Gastroesophageal sphincter (tissue), 4 donors: ENCODE data around the gene XRCC5. TPM values are rescaled to one million over a fixed set of nuclear protein-coding genes. Genes with fewer than 3 reads are reported as not detected.

Source experiments
- ATAC-seq: fragments of 150-250 bp; one replicate; pipeline ENCODE4 v1.9.1; 2016; ENCODE audit warnings: mild to moderate bottlenecking, moderate library complexity
- H3K27ac ChIP-seq, 4 donors: fragments of 200-600 bp; sonication (generic) in 3 of 4; 1 replicate in 3 of 4; 2 replicates in 1 of 4; pipeline ENCODE4 v1.5.1; 2016 to 2019
- H3K27me3 ChIP-seq: fragments of 200-600 bp; sonication (generic); one replicate; pipeline ENCODE4 v1.5.1; 2019
- H3K36me3 ChIP-seq, 2 donors: fragments of 200-600 bp; sonication (generic); one replicate each; pipeline ENCODE4 v1.5.1; 2019; ENCODE audit warnings: control low read depth in 1 of 2
- H3K4me1 ChIP-seq, 3 donors: fragments of 200-600 bp; sonication (generic); 1 replicate in 2 of 3; 2 replicates in 1 of 3; pipeline ENCODE4 v1.5.1; 2016 to 2019; ENCODE audit warnings: control low read depth in 2 of 3
- H3K4me3 ChIP-seq, 2 donors: fragments of 200-600 bp; sonication (generic); one replicate each; pipeline ENCODE4 v1.5.1; 2019; ENCODE audit warnings: mild to moderate bottlenecking in 1 of 2, moderate library complexity in 1 of 2
- H3K9me3 ChIP-seq, 3 donors: fragments of 200-600 bp; sonication (generic); one replicate each; pipeline ENCODE4 v1.5.1; 2017 to 2019; ENCODE audit warnings: control low read depth in 2 of 3
- EP300 ChIP-seq: sonication (generic); formaldehyde crosslinking; IDR thresholded peaks from one replicate; pipeline ENCODE4 v1.6.1; 2017; ENCODE audit warnings: antibody characterized with exemption, mild to moderate bottlenecking
- POLR2A ChIP-seq, 2 donors: fragments of 450-650 bp; IDR thresholded peaks; one replicate each; pipeline ENCODE4 v1.6.1; 2017; ENCODE audit warnings: antibody characterized with exemption in 2 of 2, mild to moderate bottlenecking in 2 of 2, moderate library complexity in 1 of 2
- POLR2AphosphoS5 ChIP-seq: sonication (generic); formaldehyde crosslinking; IDR thresholded peaks from one replicate; pipeline ENCODE4 v1.6.1; 2017; ENCODE audit warnings: antibody characterized with exemption
- WGBS, 2 donors: methylation state at CpG; one replicate each; pipeline ENCODE4 v1.1.5; 2018; ENCODE audit warnings: low coverage in 1 of 2; 5-methylcytosine and 5-hydroxymethylcytosine counted together
- total RNA-seq, 4 donors: library from RNA; depleted of rRNA; stranded (reverse); fragments of >200 nt; gene quantifications; one replicate each; pipeline ENCODE4 v1.1.0, GENCODE V29; 2016
- TF ChIP-seq, protein P1 (sequence below), 4 experiments: fragments of 200-600 bp in 2 of 4; fragments of 450-650 bp in 2 of 4; sonication (generic) in 1 of 4; IDR thresholded peaks; one replicate each; pipeline ENCODE4 v1.5.1; 2017 to 2019; ENCODE audit warnings: antibody characterized with exemption in 4 of 4, mild to moderate bottlenecking in 2 of 4, moderate library complexity in 2 of 4

Gene XRCC5
- total RNA-seq, 4 donors from 2014 or later, result 143 to 190 (median 187) TPM

GRCh38 chr2:216188956-216189355 is 79.8 kb downstream of the XRCC5 start:
- H3K27ac ChIP-seq, result no peak overlapping the region
- no peaks in the 10 kb centered on the region for H3K9me3 ChIP-seq
- 31 to 73% methylated on average over 2 of the region's 2 CpGs for WGBS, 2 donors
- H3K4me3 ChIP-seq, result no peak overlapping the region
- ATAC-seq, result no peak
- H3K27me3 ChIP-seq, result no peaks in the 10 kb centered on the region
- TF ChIP-seq, protein P1, sequence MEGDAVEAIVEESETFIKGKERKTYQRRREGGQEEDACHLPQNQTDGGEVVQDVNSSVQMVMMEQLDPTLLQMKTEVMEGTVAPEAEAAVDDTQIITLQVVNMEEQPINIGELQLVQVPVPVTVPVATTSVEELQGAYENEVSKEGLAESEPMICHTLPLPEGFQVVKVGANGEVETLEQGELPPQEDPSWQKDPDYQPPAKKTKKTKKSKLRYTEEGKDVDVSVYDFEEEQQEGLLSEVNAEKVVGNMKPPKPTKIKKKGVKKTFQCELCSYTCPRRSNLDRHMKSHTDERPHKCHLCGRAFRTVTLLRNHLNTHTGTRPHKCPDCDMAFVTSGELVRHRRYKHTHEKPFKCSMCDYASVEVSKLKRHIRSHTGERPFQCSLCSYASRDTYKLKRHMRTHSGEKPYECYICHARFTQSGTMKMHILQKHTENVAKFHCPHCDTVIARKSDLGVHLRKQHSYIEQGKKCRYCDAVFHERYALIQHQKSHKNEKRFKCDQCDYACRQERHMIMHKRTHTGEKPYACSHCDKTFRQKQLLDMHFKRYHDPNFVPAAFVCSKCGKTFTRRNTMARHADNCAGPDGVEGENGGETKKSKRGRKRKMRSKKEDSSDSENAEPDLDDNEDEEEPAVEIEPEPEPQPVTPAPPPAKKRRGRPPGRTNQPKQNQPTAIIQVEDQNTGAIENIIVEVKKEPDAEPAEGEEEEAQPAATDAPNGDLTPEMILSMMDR (IDR thresholded peaks at IDR 0.05), result no peak
- TF ChIP-seq EP300 (no peak), POLR2AphosphoS5 (no peak), POLR2A (IDR thresholded peaks at IDR 0.05) (no peak)
- peaks cover 0 to 27% (median 0%) of the 10 kb centered on the region in 3 donors for H3K4me1 ChIP-seq
- H3K36me3 ChIP-seq, result peaks cover 0 to 50% of the 10 kb centered on the region in 2 donors

- TF ChIP-seq, protein P1 (IDR thresholded peaks at IDR 0.05), result no peak
- TF ChIP-seq EP300 (no peak), POLR2AphosphoS5 (no peak), POLR2A (IDR thresholded peaks at IDR 0.05) (no peak)
- Histone ChIP-seq H3K27me3 (no peaks in the 10 kb centered on the region), H3K9me3 (no peaks in the 10 kb centered on the region), H3K27ac (no peak overlapping the region), H3K36me3 (peaks cover 0 to 52% of the 10 kb centered on the region in 2 donors), H3K4me3 (no peak overlapping the region), H3K4me1 (peaks cover 0 to 27% (median 0%) of the 10 kb centered on the region in 3 donors)
- WGBS, 2 donors, result 70 to 93% methylated on average over 2 of the region's 2 CpGs
- no peak for ATAC-seq
Measured at GRCh38 chr2:216189410-216189809, 80.3 kb downstream of the XRCC5 start.

DNA sequence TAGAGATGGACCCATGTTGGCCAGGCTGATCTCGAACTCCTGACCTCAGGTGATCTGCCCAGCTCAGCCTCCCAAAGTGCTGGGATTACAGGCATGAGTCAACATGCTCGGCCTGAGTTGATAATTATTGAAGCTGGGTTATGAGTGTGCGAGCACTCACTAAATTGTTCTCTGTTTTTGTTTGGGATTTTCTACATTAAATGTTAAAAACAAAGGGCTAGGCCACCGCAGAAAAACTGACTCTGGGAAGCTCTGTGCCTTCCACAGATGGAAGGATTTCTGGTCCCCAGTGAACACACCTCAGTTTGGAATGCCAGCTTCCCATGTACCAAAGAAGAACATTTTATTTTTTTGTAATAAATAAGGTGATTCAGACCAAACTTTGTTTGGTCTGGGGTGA is 83.0 kb downstream of the XRCC5 start:
- H3K36me3 ChIP-seq, result peaks cover 0 to 73% of the 10 kb centered on the region in 2 donors
- 91 to 100% methylated on average over 1 to 4 of the region's 4 CpGs for WGBS, 2 donors
- ATAC-seq, result no peak

DNA sequence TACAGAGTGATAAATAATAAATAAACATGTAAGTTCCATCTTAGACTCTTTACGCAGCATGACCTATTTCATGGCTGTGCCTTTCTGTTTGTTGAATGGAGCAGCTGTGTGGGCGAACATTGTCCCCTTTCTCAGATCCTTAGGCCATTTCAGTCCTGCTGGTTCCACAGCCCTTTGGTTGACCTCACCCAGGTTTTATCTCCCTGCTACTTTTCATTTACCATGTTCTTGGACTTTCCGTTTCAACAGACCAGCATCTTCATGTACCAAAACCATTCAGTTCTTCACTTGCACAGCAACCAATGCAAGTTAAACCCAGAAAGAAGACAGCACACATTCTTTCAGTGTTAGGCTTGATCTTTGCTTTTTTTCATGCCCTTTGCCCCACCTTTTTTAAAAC is 83.8 kb downstream of the XRCC5 start:
- TF ChIP-seq, protein P1 (IDR thresholded peaks at IDR 0.05), result no peak
- TF ChIP-seq EP300, result no peak
- Histone ChIP-seq H3K9me3 (no peaks in the 10 kb centered on the region), H3K27ac (no peak overlapping the region), H3K27me3 (no peaks in the 10 kb centered on the region), H3K36me3 (peaks cover 0 to 81% of the 10 kb centered on the region in 2 donors), H3K4me1 (peaks cover 0 to 14% (median 0%) of the 10 kb centered on the region in 3 donors), H3K4me3 (no peak overlapping the region)
- WGBS, 2 donors, result 95 to 100% methylated on average over 3 of the region's 3 CpGs
- no peak for ATAC-seq

More for the DNA sequence above, 83.0 kb downstream of the XRCC5 start:
- no peak overlapping the region for H3K27ac ChIP-seq
- no peaks in the 10 kb centered on the region for H3K9me3 ChIP-seq
- no peak overlapping the region for H3K4me3 ChIP-seq
- peaks cover 0 to 17% (median 0%) of the 10 kb centered on the region in 3 donors for H3K4me1 ChIP-seq
- no peaks in the 10 kb centered on the region for H3K27me3 ChIP-seq
- TF ChIP-seq, protein P1 (IDR thresholded peaks at IDR 0.05), result no peak
- TF ChIP-seq EP300, result no peak
- no peak for TF ChIP-seq POLR2A (IDR thresholded peaks at IDR 0.05)
- no peak for TF ChIP-seq POLR2AphosphoS5

DNA sequence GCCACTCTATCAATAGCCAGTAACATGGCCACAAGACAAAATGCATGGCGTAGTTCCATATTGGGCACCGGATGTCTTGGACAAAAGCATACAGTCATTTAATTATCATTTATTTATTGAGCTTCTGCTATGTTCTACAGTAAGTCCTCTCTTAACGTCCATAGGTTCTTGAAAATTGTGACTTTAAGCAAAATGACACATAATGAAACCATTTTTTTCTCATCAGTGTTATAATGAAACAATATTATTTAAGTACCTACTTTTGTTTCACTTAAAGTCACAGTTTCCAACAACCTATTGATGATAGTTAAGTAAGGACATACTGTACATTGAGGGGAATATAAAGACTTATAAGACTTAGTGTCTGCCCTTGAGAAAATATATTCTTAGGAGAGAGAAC is 84.9 kb downstream of the XRCC5 start:
- Histone ChIP-seq H3K4me3 (no peak overlapping the region), H3K9me3 (no peaks in the 10 kb centered on the region), H3K4me1 (peaks cover 0 to 3% (median 0%) of the 10 kb centered on the region in 3 donors), H3K27me3 (no peaks in the 10 kb centered on the region), H3K36me3 (peaks cover 0 to 91% of the 10 kb centered on the region in 2 donors), H3K27ac (no peak overlapping the region)
- WGBS, 2 donors, result 89 to 90% methylated on average over 3 of the region's 3 CpGs
- TF ChIP-seq POLR2AphosphoS5, result no peak
- TF ChIP-seq EP300, result no peak
- TF ChIP-seq POLR2A (IDR thresholded peaks at IDR 0.05), result no peak
- TF ChIP-seq, protein P1 (IDR thresholded peaks at IDR 0.05), result no peak
- ATAC-seq, result no peak
